ENCODE data around the gene AGAP4.
"Not testable (repeated sequence)": the region's sequence is repeated elsewhere in the genome, so short reads cannot be mapped to it uniquely, and the experiment has no call there.

- not testable (repeated sequence) for TF ChIP-seq POLR2A, CTCF, EP300 (IDR thresholded peaks at IDR 0.05)
Measured at GRCh38 chr10:45865404-45865803, 18.1 kb upstream of the AGAP4 start.
